Measurements from ENCODE around the gene TNXB.
"Not testable (repeated sequence)": the region's sequence is repeated elsewhere in the genome, so short reads cannot be mapped to it uniquely, and the experiment has no call there.

Gene TNXB

GRCh38 chr6:32035283-32036013 lies 73.7 kb downstream of the TNXB start:
- DNase-seq: not testable (repeated sequence)

- not testable (repeated sequence) for DNase-seq
Measured at GRCh38 chr6:32029553-32029952, 79.6 kb downstream of the TNXB start.

- DNase-seq: not testable (repeated sequence)
Measured at GRCh38 chr6:32028631-32029030, 80.5 kb downstream of the TNXB start.

- not testable (repeated sequence) for DNase-seq
Measured at GRCh38 chr6:32022100-32022499, 87.0 kb downstream of the TNXB start.

GRCh38 chr6:32014547-32014946 lies 94.6 kb downstream of the TNXB start, which contains the start of gene C4B:
Gene C4B, plus strand, starts transcription at chr6:32014795. Its CDS starts 51 bp downstream, at chr6:32014846.
- DNase-seq: not testable (repeated sequence)

GRCh38 chr6:32013738-32014137 lies 95.4 kb downstream of the TNXB start:
- not testable (repeated sequence) for DNase-seq

- DNase-seq: not testable (repeated sequence)
Measured at GRCh38 chr6:32012941-32013617, 96.1 kb downstream of the TNXB start.

- not testable (repeated sequence) for DNase-seq
Measured at GRCh38 chr6:32010856-32011530, 98.1 kb downstream of the TNXB start.

- not testable (repeated sequence) for DNase-seq
Measured at GRCh38 chr6:32009537-32009936, 99.6 kb downstream of the TNXB start.

- DNase-seq: not testable (repeated sequence)
Measured at GRCh38 chr6:32008616-32009015, 100.5 kb downstream of the TNXB start.

GRCh38 chr6:32008037-32008436 lies 101.1 kb downstream of the TNXB start:
- not testable (repeated sequence) for DNase-seq

GRCh38 chr6:32007086-32007485 lies 102.1 kb downstream of the TNXB start:
- DNase-seq: not testable (repeated sequence)

GRCh38 chr6:32005991-32006529 lies 103.1 kb downstream of the TNXB start:
- DNase-seq: not testable (repeated sequence)

GRCh38 chr6:32005538-32005880 lies 103.6 kb downstream of the TNXB start:
- not testable (repeated sequence) for DNase-seq

- not testable (repeated sequence) for DNase-seq
Measured at GRCh38 chr6:32004864-32005537, 104.1 kb downstream of the TNXB start.

- not testable (repeated sequence) for DNase-seq
Measured at GRCh38 chr6:32004393-32004792, 104.7 kb downstream of the TNXB start.

- not testable (repeated sequence) for DNase-seq
Measured at GRCh38 chr6:32003301-32003700, 105.8 kb downstream of the TNXB start.

- DNase-seq: not testable (repeated sequence)
Measured at GRCh38 chr6:32002546-32003268, 106.4 kb downstream of the TNXB start.

GRCh38 chr6:31996385-31996784 lies 112.8 kb downstream of the TNXB start:
- DNase-seq: not testable (repeated sequence)

- not testable (repeated sequence) for DNase-seq
Measured at GRCh38 chr6:31994421-31994820, 114.7 kb downstream of the TNXB start.
